ENCODE results near the gene P3H1.

- no peak for TF ChIP-seq POLR2AphosphoS5 (IDR thresholded peaks at IDR 0.05)
- TF ChIP-seq POLR2A (IDR thresholded peaks at IDR 0.05), result no peak
- TF ChIP-seq CTCF (IDR thresholded peaks at IDR 0.05), result no peak
Measured at GRCh38 chr1:42735477-42736105, 31.2 kb downstream of the P3H1 start.
